ENCODE measurements around the gene METAP2. TPM values are rescaled to one million over a fixed set of nuclear protein-coding genes. Genes with fewer than 3 reads are reported as not detected.
A peak's percentile ranks its signal among the peaks of the same experiment; 100 is the strongest.

METAP2 gene
- total and polyA plus RNA-seq, 2 experiments from 2014 or later = 111 to 159 TPM

DNA sequence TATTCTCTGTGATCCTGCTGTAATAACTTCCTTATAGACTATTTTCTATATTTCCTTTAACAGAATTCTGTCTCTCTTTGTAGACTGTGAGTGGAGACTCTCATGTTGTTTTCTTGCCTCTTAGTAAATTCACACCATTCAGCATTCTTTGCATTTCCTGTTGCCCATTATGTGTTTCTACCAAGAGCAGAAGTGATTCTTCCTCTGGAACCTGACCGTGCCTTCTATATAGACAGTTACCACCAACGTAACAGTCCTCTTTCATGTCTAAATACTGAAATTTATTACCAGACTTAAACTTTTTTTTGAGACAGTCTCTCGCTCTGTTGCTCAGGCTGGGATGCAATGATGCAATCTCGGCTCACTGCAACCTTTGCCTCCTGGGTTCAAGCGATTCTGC is 31.1 kb downstream of the METAP2 start:
- H4K20me1 ChIP-seq (replicated peaks; ENCODE audit: insufficient read depth) = peaks cover 31% of the 10 kb centered on the region
- H3K27me3 ChIP-seq (ENCODE audit: insufficient read depth) = no peaks in the 10 kb centered on the region
- H3K27me3 Mint-ChIP-seq (ENCODE audit: insufficient read depth, low read depth, poor library complexity) = peaks cover 2% of the 10 kb centered on the region
- no peaks in the 10 kb centered on the region for H3K9me3 Mint-ChIP-seq
- peak overlapping the region; percentile 72 for H3K27ac Mint-ChIP-seq
- H3K27ac ChIP-seq (ENCODE audit: low read depth) = peak overlapping the region; percentile 42; the same call in 1 of the 2 replicates
- H3K36me3 ChIP-seq (ENCODE audit: insufficient read depth) = peaks cover 22% of the 10 kb centered on the region; the same call in 1 of the 2 replicates
- peaks cover 68% of the 10 kb centered on the region for H3K36me3 Mint-ChIP-seq (ENCODE audit: low read depth)
- DNase-seq (ENCODE audit: low spot score) (peak; percentile 14), ATAC-seq (no peak)
- no peaks in the 10 kb centered on the region for H3K4me1 ChIP-seq (ENCODE audit: insufficient read depth)
- H3K4me2 ChIP-seq = no peak overlapping the region
- TF ChIP-seq, protein P1, sequence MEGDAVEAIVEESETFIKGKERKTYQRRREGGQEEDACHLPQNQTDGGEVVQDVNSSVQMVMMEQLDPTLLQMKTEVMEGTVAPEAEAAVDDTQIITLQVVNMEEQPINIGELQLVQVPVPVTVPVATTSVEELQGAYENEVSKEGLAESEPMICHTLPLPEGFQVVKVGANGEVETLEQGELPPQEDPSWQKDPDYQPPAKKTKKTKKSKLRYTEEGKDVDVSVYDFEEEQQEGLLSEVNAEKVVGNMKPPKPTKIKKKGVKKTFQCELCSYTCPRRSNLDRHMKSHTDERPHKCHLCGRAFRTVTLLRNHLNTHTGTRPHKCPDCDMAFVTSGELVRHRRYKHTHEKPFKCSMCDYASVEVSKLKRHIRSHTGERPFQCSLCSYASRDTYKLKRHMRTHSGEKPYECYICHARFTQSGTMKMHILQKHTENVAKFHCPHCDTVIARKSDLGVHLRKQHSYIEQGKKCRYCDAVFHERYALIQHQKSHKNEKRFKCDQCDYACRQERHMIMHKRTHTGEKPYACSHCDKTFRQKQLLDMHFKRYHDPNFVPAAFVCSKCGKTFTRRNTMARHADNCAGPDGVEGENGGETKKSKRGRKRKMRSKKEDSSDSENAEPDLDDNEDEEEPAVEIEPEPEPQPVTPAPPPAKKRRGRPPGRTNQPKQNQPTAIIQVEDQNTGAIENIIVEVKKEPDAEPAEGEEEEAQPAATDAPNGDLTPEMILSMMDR (conservative IDR thresholded peaks at IDR 0.05; ENCODE audit: low read depth in 2 of 2) = no peak
- TF ChIP-seq, protein P2, sequence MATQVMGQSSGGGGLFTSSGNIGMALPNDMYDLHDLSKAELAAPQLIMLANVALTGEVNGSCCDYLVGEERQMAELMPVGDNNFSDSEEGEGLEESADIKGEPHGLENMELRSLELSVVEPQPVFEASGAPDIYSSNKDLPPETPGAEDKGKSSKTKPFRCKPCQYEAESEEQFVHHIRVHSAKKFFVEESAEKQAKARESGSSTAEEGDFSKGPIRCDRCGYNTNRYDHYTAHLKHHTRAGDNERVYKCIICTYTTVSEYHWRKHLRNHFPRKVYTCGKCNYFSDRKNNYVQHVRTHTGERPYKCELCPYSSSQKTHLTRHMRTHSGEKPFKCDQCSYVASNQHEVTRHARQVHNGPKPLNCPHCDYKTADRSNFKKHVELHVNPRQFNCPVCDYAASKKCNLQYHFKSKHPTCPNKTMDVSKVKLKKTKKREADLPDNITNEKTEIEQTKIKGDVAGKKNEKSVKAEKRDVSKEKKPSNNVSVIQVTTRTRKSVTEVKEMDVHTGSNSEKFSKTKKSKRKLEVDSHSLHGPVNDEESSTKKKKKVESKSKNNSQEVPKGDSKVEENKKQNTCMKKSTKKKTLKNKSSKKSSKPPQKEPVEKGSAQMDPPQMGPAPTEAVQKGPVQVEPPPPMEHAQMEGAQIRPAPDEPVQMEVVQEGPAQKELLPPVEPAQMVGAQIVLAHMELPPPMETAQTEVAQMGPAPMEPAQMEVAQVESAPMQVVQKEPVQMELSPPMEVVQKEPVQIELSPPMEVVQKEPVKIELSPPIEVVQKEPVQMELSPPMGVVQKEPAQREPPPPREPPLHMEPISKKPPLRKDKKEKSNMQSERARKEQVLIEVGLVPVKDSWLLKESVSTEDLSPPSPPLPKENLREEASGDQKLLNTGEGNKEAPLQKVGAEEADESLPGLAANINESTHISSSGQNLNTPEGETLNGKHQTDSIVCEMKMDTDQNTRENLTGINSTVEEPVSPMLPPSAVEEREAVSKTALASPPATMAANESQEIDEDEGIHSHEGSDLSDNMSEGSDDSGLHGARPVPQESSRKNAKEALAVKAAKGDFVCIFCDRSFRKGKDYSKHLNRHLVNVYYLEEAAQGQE (IDR thresholded peaks at IDR 0.05; ENCODE audit: unreplicated experiment) = no peak
- TF ChIP-seq NANOG (IDR thresholded peaks at IDR 0.05; ENCODE audit: borderline replicate concordance) (no peak), EZH2phosphoT487 (IDR thresholded peaks at IDR 0.05; ENCODE audit: unreplicated experiment) (no peak), ZNF331 (CRISPR knock-in tag; IDR thresholded peaks at IDR 0.05; ENCODE audit: low read depth) (no peak), EZH2 (IDR thresholded peaks at IDR 0.05; ENCODE audit: low read depth, unreplicated experiment) (no peak), STAT1 (IDR thresholded peaks at IDR 0.05; ENCODE audit: unreplicated experiment) (no peak), POLR2AphosphoS5 (IDR thresholded peaks at IDR 0.05; ENCODE audit: low read depth) (no peak), ZNF114 (CRISPR knock-in tag; IDR thresholded peaks at IDR 0.05) (no peak), CREB1 (CRISPR knock-in tag; IDR thresholded peaks at IDR 0.05; ENCODE audit: low read depth) (no peak), JUNB (IDR thresholded peaks at IDR 0.05; ENCODE audit: unreplicated experiment) (no peak)
- TF ChIP-seq, protein P3, sequence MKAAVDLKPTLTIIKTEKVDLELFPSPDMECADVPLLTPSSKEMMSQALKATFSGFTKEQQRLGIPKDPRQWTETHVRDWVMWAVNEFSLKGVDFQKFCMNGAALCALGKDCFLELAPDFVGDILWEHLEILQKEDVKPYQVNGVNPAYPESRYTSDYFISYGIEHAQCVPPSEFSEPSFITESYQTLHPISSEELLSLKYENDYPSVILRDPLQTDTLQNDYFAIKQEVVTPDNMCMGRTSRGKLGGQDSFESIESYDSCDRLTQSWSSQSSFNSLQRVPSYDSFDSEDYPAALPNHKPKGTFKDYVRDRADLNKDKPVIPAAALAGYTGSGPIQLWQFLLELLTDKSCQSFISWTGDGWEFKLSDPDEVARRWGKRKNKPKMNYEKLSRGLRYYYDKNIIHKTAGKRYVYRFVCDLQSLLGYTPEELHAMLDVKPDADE (IDR thresholded peaks at IDR 0.05) = no peak
- TF ChIP-seq, protein P4, sequence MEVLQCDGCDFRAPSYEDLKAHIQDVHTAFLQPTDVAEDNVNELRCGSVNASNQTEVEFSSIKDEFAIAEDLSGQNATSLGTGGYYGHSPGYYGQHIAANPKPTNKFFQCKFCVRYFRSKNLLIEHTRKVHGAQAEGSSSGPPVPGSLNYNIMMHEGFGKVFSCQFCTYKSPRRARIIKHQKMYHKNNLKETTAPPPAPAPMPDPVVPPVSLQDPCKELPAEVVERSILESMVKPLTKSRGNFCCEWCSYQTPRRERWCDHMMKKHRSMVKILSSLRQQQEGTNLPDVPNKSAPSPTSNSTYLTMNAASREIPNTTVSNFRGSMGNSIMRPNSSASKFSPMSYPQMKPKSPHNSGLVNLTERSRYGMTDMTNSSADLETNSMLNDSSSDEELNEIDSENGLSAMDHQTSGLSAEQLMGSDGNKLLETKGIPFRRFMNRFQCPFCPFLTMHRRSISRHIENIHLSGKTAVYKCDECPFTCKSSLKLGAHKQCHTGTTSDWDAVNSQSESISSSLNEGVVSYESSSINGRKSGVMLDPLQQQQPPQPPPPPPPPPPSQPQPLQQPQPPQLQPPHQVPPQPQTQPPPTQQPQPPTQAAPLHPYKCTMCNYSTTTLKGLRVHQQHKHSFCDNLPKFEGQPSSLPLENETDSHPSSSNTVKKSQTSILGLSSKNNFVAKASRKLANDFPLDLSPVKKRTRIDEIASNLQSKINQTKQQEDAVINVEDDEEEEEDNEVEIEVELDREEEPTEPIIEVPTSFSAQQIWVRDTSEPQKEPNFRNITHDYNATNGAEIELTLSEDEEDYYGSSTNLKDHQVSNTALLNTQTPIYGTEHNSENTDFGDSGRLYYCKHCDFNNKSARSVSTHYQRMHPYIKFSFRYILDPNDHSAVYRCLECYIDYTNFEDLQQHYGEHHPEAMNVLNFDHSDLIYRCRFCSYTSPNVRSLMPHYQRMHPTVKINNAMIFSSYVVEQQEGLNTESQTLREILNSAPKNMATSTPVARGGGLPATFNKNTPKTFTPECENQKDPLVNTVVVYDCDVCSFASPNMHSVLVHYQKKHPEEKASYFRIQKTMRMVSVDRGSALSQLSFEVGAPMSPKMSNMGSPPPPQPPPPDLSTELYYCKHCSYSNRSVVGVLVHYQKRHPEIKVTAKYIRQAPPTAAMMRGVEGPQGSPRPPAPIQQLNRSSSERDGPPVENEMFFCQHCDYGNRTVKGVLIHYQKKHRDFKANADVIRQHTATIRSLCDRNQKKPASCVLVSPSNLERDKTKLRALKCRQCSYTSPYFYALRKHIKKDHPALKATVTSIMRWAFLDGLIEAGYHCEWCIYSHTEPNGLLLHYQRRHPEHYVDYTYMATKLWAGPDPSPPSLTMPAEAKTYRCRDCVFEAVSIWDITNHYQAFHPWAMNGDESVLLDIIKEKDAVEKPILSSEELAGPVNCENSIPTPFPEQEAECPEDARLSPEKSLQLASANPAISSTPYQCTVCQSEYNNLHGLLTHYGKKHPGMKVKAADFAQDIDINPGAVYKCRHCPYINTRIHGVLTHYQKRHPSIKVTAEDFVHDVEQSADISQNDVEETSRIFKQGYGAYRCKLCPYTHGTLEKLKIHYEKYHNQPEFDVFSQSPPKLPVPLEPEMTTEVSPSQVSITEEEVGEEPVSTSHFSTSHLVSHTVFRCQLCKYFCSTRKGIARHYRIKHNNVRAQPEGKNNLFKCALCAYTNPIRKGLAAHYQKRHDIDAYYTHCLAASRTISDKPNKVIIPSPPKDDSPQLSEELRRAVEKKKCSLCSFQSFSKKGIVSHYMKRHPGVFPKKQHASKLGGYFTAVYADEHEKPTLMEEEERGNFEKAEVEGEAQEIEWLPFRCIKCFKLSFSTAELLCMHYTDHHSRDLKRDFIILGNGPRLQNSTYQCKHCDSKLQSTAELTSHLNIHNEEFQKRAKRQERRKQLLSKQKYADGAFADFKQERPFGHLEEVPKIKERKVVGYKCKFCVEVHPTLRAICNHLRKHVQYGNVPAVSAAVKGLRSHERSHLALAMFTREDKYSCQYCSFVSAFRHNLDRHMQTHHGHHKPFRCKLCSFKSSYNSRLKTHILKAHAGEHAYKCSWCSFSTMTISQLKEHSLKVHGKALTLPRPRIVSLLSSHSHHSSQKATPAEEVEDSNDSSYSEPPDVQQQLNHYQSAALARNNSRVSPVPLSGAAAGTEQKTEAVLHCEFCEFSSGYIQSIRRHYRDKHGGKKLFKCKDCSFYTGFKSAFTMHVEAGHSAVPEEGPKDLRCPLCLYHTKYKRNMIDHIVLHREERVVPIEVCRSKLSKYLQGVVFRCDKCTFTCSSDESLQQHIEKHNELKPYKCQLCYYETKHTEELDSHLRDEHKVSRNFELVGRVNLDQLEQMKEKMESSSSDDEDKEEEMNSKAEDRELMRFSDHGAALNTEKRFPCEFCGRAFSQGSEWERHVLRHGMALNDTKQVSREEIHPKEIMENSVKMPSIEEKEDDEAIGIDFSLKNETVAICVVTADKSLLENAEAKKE (CRISPR knock-in tag; IDR thresholded peaks at IDR 0.05) = no peak
- H3K4me3 Mint-ChIP-seq = no peak overlapping the region
- peaks cover 6% of the 10 kb centered on the region; the same call in 1 of the 3 replicates for H3K4me1 Mint-ChIP-seq
- H3K4me3 ChIP-seq = no peak overlapping the region
- no peak overlapping the region for H2AFZ ChIP-seq
- H3K9me2 ChIP-seq (ENCODE audit: insufficient read depth) = no peaks in the 10 kb centered on the region
- H3K79me2 ChIP-seq (replicated peaks; ENCODE audit: insufficient read depth) = peaks cover 46% of the 10 kb centered on the region
- no peaks in the 10 kb centered on the region for H3F3A ChIP-seq (replicated peaks; ENCODE audit: low read depth)

Measured in GM23338 (cell line).